ENCODE results near the gene TMEM131.
"Not testable (repeated sequence)": the region's sequence is repeated elsewhere in the genome, so short reads cannot be mapped to it uniquely, and the experiment has no call there.

Gene TMEM131

GRCh38 chr2:97827013-97827412 is 168.7 kb downstream of the TMEM131 start:
- not testable (repeated sequence) for H3K4ac ChIP-seq (ENCODE audit: low read length); H2BK15ac ChIP-seq (ENCODE audit: low read length); H3K14ac ChIP-seq (ENCODE audit: low read length); H3K27ac ChIP-seq (replicated peaks; ENCODE audit: low read length); H3K9ac ChIP-seq (ENCODE audit: low read depth, low read length, poor library complexity); H2BK5ac ChIP-seq (ENCODE audit: low read length); H3K23ac ChIP-seq (ENCODE audit: low read depth, low read length, poor library complexity); H3K9me3 ChIP-seq (replicated peaks in 1 of 2; ENCODE audit: control insufficient read depth in 2 of 2, insufficient read depth in 1 of 2, low read depth in 1 of 2, low read length in 2 of 2); H3K79me1 ChIP-seq (ENCODE audit: low read depth, low read length); H3K27me3 ChIP-seq (ENCODE audit: control insufficient read depth in 3 of 3, insufficient read depth in 3 of 3, low read depth in 1 of 3, low read length in 3 of 3); H4K91ac ChIP-seq (ENCODE audit: low read depth, low read length, poor library complexity); H4K8ac ChIP-seq (ENCODE audit: low read depth, low read length); H2AK5ac ChIP-seq (ENCODE audit: low read depth, low read length); DNase-seq (ENCODE audit: low spot score); H3K18ac ChIP-seq (ENCODE audit: low read length); H3K4me1 ChIP-seq (ENCODE audit: control insufficient read depth in 2 of 2, insufficient read depth in 1 of 2, low read depth in 1 of 2, low read length in 2 of 2); H2AFZ ChIP-seq (ENCODE audit: low read length); H3K4me3 ChIP-seq (ENCODE audit: low read length in 2 of 2); H2BK120ac ChIP-seq (ENCODE audit: low read depth, low read length); H2BK12ac ChIP-seq (ENCODE audit: low read length); H3K4me2 ChIP-seq (ENCODE audit: insufficient read depth, low read length, poor library complexity, severe bottlenecking)
- H3K36me3 ChIP-seq (replicated peaks in 1 of 2; ENCODE audit: control insufficient read depth in 2 of 2, insufficient read depth in 2 of 2, low read length in 2 of 2): peaks cover 0 to 16% of the 10 kb centered on the region in 2 donors
- WGBS, 2 donors (ENCODE audit: extremely low coverage in 2 of 2, insufficient read length in 2 of 2, insufficient replicate concordance in 1 of 2): no CpG with 5 or more reads among the region's 19 CpGs

GRCh38 chr2:97826266-97826847 is 169.4 kb downstream of the TMEM131 start:
- not testable (repeated sequence) for H3K23ac ChIP-seq (ENCODE audit: low read depth, low read length, poor library complexity); H3K27me3 ChIP-seq (ENCODE audit: control insufficient read depth in 3 of 3, insufficient read depth in 3 of 3, low read depth in 1 of 3, low read length in 3 of 3); H3K4me2 ChIP-seq (ENCODE audit: insufficient read depth, low read length, poor library complexity, severe bottlenecking); H3K4me3 ChIP-seq (ENCODE audit: low read length in 2 of 2); H3K4me1 ChIP-seq (ENCODE audit: control insufficient read depth in 2 of 2, insufficient read depth in 1 of 2, low read depth in 1 of 2, low read length in 2 of 2); H4K91ac ChIP-seq (ENCODE audit: low read depth, low read length, poor library complexity); H3K9ac ChIP-seq (ENCODE audit: low read depth, low read length, poor library complexity); H2BK120ac ChIP-seq (ENCODE audit: low read depth, low read length); H3K4ac ChIP-seq (ENCODE audit: low read length); H2BK12ac ChIP-seq (ENCODE audit: low read length); H2BK5ac ChIP-seq (ENCODE audit: low read length); H3K18ac ChIP-seq (ENCODE audit: low read length); H4K8ac ChIP-seq (ENCODE audit: low read depth, low read length); H2AFZ ChIP-seq (ENCODE audit: low read length); H2AK5ac ChIP-seq (ENCODE audit: low read depth, low read length); H3K9me3 ChIP-seq (replicated peaks in 1 of 2; ENCODE audit: control insufficient read depth in 2 of 2, insufficient read depth in 1 of 2, low read depth in 1 of 2, low read length in 2 of 2); DNase-seq (ENCODE audit: low spot score); H2BK15ac ChIP-seq (ENCODE audit: low read length); H3K14ac ChIP-seq (ENCODE audit: low read length); H3K27ac ChIP-seq (replicated peaks; ENCODE audit: low read length); H3K79me1 ChIP-seq (ENCODE audit: low read depth, low read length)
- peaks cover 0 to 11% of the 10 kb centered on the region in 2 donors for H3K36me3 ChIP-seq (replicated peaks in 1 of 2; ENCODE audit: control insufficient read depth in 2 of 2, insufficient read depth in 2 of 2, low read length in 2 of 2)
- WGBS, 2 donors (ENCODE audit: extremely low coverage in 2 of 2, insufficient read length in 2 of 2, insufficient replicate concordance in 1 of 2): no CpG with 5 or more reads among the region's 3 CpGs

- H4K8ac ChIP-seq (ENCODE audit: low read depth, low read length); H3K27me3 ChIP-seq (ENCODE audit: control insufficient read depth in 3 of 3, insufficient read depth in 3 of 3, low read depth in 1 of 3, low read length in 3 of 3); H2BK5ac ChIP-seq (ENCODE audit: low read length); H2BK120ac ChIP-seq (ENCODE audit: low read depth, low read length); H3K4me2 ChIP-seq (ENCODE audit: insufficient read depth, low read length, poor library complexity, severe bottlenecking); H3K23ac ChIP-seq (ENCODE audit: low read depth, low read length, poor library complexity); H3K9ac ChIP-seq (ENCODE audit: low read depth, low read length, poor library complexity); H3K18ac ChIP-seq (ENCODE audit: low read length); H3K79me1 ChIP-seq (ENCODE audit: low read depth, low read length); H3K4ac ChIP-seq (ENCODE audit: low read length); H2AFZ ChIP-seq (ENCODE audit: low read length); H3K9me3 ChIP-seq (replicated peaks in 1 of 2; ENCODE audit: control insufficient read depth in 2 of 2, insufficient read depth in 1 of 2, low read depth in 1 of 2, low read length in 2 of 2); H2BK15ac ChIP-seq (ENCODE audit: low read length); H3K27ac ChIP-seq (replicated peaks; ENCODE audit: low read length); H3K36me3 ChIP-seq (replicated peaks in 1 of 2; ENCODE audit: control insufficient read depth in 2 of 2, insufficient read depth in 2 of 2, low read length in 2 of 2); DNase-seq (ENCODE audit: low spot score); H3K4me1 ChIP-seq (ENCODE audit: control insufficient read depth in 2 of 2, insufficient read depth in 1 of 2, low read depth in 1 of 2, low read length in 2 of 2); H3K4me3 ChIP-seq (ENCODE audit: low read length in 2 of 2); H2BK12ac ChIP-seq (ENCODE audit: low read length); H2AK5ac ChIP-seq (ENCODE audit: low read depth, low read length); H4K91ac ChIP-seq (ENCODE audit: low read depth, low read length, poor library complexity); H3K14ac ChIP-seq (ENCODE audit: low read length): not testable (repeated sequence)
- no CpG with 5 or more reads among the region's 2 CpGs for WGBS, 2 donors (ENCODE audit: extremely low coverage in 2 of 2, insufficient read length in 2 of 2, insufficient replicate concordance in 1 of 2)
Observed at GRCh38 chr2:97824011-97824410, 171.7 kb downstream of the TMEM131 start.

GRCh38 chr2:97821862-97822261 is 173.9 kb downstream of the TMEM131 start:
- WGBS, 2 donors (ENCODE audit: extremely low coverage in 2 of 2, insufficient read length in 2 of 2, insufficient replicate concordance in 1 of 2): no CpG with 5 or more reads among the region's 6 CpGs
- H3K4ac ChIP-seq (ENCODE audit: low read length): not testable (repeated sequence)

More at GRCh38 chr2:97821862-97822261, 173.9 kb downstream of the TMEM131 start:
- H2BK15ac ChIP-seq (ENCODE audit: low read length); DNase-seq (ENCODE audit: low spot score); H3K9ac ChIP-seq (ENCODE audit: low read depth, low read length, poor library complexity); H2BK12ac ChIP-seq (ENCODE audit: low read length); H3K36me3 ChIP-seq (replicated peaks in 1 of 2; ENCODE audit: control insufficient read depth in 2 of 2, insufficient read depth in 2 of 2, low read length in 2 of 2); H3K27ac ChIP-seq (replicated peaks; ENCODE audit: low read length); H3K9me3 ChIP-seq (replicated peaks in 1 of 2; ENCODE audit: control insufficient read depth in 2 of 2, insufficient read depth in 1 of 2, low read depth in 1 of 2, low read length in 2 of 2); H2BK5ac ChIP-seq (ENCODE audit: low read length); H2AFZ ChIP-seq (ENCODE audit: low read length); H3K14ac ChIP-seq (ENCODE audit: low read length); H3K23ac ChIP-seq (ENCODE audit: low read depth, low read length, poor library complexity); H3K4me1 ChIP-seq (ENCODE audit: control insufficient read depth in 2 of 2, insufficient read depth in 1 of 2, low read depth in 1 of 2, low read length in 2 of 2); H4K91ac ChIP-seq (ENCODE audit: low read depth, low read length, poor library complexity); H3K4me2 ChIP-seq (ENCODE audit: insufficient read depth, low read length, poor library complexity, severe bottlenecking); H4K8ac ChIP-seq (ENCODE audit: low read depth, low read length); H3K27me3 ChIP-seq (ENCODE audit: control insufficient read depth in 3 of 3, insufficient read depth in 3 of 3, low read depth in 1 of 3, low read length in 3 of 3); H3K18ac ChIP-seq (ENCODE audit: low read length); H3K4me3 ChIP-seq (ENCODE audit: low read length in 2 of 2); H3K79me1 ChIP-seq (ENCODE audit: low read depth, low read length); H2BK120ac ChIP-seq (ENCODE audit: low read depth, low read length); H2AK5ac ChIP-seq (ENCODE audit: low read depth, low read length): not testable (repeated sequence)

All from neuronal stem cell (in vitro differentiated cells).